Ovary (tissue), 3 donors: ENCODE data around the gene OTUD5.

Experiments
- POLR2A ChIP-seq: fragments of 450-650 bp; IDR thresholded peaks from one replicate; pipeline ENCODE4 v1.6.1; 2017; ENCODE audit warnings: antibody characterized with exemption, mild to moderate bottlenecking, moderate library complexity
- TF ChIP-seq, protein P1 (sequence below), 3 donors: fragments of 450-650 bp in 2 of 3; fragments of 200-600 bp in 1 of 3; IDR thresholded peaks; one replicate each; pipeline versions ENCODE4 v1.5.1 to v1.8.0; 2016 to 2022; ENCODE audit warnings: antibody characterized with exemption in 3 of 3, mild to moderate bottlenecking in 1 of 3
- donor health status: DM: no; HTN: no; CAD: no.

DNA sequence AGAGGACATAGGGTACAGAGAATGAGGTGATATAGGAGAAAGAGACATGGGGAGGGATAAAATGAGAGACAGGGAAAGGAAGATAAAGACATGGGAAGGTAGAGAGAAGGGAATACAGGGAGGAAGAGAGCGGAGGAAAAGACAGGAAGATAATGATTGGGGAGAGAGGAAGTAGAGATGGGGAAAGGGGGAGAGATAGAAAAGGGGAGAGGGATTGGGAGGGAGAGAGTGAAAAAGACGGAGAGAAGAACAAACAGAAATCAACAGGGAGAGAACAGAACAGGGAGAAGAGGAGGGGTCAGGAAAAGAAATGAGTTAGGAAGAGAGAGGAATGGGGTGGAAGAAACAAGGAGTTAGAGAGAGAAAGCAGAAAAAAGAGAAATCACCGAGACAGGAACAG is 40.0 kb upstream of the OTUD5 start:
- TF ChIP-seq, protein P1, sequence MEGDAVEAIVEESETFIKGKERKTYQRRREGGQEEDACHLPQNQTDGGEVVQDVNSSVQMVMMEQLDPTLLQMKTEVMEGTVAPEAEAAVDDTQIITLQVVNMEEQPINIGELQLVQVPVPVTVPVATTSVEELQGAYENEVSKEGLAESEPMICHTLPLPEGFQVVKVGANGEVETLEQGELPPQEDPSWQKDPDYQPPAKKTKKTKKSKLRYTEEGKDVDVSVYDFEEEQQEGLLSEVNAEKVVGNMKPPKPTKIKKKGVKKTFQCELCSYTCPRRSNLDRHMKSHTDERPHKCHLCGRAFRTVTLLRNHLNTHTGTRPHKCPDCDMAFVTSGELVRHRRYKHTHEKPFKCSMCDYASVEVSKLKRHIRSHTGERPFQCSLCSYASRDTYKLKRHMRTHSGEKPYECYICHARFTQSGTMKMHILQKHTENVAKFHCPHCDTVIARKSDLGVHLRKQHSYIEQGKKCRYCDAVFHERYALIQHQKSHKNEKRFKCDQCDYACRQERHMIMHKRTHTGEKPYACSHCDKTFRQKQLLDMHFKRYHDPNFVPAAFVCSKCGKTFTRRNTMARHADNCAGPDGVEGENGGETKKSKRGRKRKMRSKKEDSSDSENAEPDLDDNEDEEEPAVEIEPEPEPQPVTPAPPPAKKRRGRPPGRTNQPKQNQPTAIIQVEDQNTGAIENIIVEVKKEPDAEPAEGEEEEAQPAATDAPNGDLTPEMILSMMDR (IDR thresholded peaks at IDR 0.05) = no peak
- TF ChIP-seq POLR2A = no peak
